Measurements from ENCODE around the gene VMP1. TPM values are rescaled to one million over a fixed set of nuclear protein-coding genes. Genes with fewer than 3 reads are reported as not detected.
A peak's percentile ranks its signal among the peaks of the same experiment; 100 is the strongest.

Gene VMP1
- total and polyA plus RNA-seq, 2 of the 13 experiments (the other 11 are each of a cell fraction or from before 2014, with no cell fraction given) = 186 to 271 TPM

DNA sequence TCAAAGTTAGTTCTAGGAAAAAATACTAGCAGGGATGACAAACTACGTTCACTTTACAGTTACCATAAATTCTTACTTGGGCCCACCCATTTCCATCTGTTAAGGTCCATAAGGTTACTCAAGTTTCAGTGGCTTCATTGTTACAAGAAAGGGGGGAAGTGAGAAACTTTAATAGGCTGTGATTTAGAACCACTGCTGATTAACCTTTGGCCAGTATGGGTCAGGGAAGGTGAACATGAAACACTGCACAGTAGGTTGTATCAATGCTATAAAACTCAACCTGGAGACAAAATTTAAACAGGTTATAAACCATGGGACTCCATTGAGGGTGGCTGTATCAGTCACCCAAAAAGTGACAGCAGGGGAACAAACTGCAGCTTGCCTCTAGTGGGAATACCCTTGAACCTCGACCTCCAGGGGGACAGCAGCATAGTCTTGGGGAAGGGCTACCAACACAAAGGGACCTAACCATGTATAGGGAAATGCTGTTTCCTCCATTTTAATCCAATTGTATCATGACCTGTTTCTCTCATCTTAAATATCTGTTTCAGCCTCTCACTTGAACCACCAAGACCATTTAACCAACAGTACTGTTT lies 10.7 kb upstream of the VMP1 start (continued):
- TF ChIP-seq ZC3H13 (CRISPR knock-in tag; IDR thresholded peaks at IDR 0.05) = 0 out of 2 replicates have a peak, but pooled peaks have one; percentile 3
- no peak for TF ChIP-seq ZNF615 (CRISPR knock-in tag; IDR thresholded peaks at IDR 0.05; ENCODE audit: borderline replicate concordance)
- no peak for TF ChIP-seq NFATC3 (CRISPR knock-in tag; IDR thresholded peaks at IDR 0.05)
- TF ChIP-seq, protein P1, sequence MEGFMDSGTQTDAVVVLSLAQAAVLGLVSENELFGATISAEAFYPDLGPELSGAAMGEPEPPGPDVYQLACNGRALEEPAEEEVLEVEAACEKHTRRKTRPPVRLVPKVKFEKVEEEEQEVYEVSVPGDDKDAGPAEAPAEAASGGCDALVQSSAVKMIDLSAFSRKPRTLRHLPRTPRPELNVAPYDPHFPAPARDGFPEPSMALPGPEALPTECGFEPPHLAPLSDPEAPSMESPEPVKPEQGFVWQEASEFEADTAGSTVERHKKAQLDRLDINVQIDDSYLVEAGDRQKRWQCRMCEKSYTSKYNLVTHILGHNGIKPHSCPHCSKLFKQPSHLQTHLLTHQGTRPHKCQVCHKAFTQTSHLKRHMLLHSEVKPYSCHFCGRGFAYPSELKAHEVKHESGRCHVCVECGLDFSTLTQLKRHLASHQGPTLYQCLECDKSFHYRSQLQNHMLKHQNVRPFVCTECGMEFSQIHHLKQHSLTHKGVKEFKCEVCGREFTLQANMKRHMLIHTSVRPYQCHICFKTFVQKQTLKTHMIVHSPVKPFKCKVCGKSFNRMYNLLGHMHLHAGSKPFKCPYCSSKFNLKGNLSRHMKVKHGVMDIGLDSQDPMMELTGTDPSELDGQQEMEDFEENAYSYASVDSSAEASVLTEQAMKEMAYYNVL (CRISPR knock-in tag; IDR thresholded peaks at IDR 0.05; ENCODE audit: borderline replicate concordance) = no peak
- TF ChIP-seq SIN3B (IDR thresholded peaks at IDR 0.05; ENCODE audit: low read length) = no peak
- peak; percentile 40; the same call in 1 of the 2 replicates for TF ChIP-seq TMF1 (CRISPR knock-in tag; IDR thresholded peaks at IDR 0.05; ENCODE audit: low read depth)
- 0 out of 2 replicates have a peak, but pooled peaks have one; percentile 35 for TF ChIP-seq FOXC1 (CRISPR knock-in tag; IDR thresholded peaks at IDR 0.05; ENCODE audit: borderline replicate concordance)
- TF ChIP-seq, protein P2, sequence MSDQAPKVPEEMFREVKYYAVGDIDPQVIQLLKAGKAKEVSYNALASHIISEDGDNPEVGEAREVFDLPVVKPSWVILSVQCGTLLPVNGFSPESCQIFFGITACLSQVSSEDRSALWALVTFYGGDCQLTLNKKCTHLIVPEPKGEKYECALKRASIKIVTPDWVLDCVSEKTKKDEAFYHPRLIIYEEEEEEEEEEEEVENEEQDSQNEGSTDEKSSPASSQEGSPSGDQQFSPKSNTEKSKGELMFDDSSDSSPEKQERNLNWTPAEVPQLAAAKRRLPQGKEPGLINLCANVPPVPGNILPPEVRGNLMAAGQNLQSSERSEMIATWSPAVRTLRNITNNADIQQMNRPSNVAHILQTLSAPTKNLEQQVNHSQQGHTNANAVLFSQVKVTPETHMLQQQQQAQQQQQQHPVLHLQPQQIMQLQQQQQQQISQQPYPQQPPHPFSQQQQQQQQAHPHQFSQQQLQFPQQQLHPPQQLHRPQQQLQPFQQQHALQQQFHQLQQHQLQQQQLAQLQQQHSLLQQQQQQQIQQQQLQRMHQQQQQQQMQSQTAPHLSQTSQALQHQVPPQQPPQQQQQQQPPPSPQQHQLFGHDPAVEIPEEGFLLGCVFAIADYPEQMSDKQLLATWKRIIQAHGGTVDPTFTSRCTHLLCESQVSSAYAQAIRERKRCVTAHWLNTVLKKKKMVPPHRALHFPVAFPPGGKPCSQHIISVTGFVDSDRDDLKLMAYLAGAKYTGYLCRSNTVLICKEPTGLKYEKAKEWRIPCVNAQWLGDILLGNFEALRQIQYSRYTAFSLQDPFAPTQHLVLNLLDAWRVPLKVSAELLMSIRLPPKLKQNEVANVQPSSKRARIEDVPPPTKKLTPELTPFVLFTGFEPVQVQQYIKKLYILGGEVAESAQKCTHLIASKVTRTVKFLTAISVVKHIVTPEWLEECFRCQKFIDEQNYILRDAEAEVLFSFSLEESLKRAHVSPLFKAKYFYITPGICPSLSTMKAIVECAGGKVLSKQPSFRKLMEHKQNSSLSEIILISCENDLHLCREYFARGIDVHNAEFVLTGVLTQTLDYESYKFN (CRISPR knock-in tag; conservative IDR thresholded peaks at IDR 0.05) = no peak
- TF ChIP-seq TGIF2 (CRISPR knock-in tag; IDR thresholded peaks at IDR 0.05) = no peak
- TF ChIP-seq IKZF4 (CRISPR knock-in tag; IDR thresholded peaks at IDR 0.05; ENCODE audit: borderline replicate concordance, low read depth, not compliant biosample characterization) = no peak
- TF ChIP-seq, protein P3, sequence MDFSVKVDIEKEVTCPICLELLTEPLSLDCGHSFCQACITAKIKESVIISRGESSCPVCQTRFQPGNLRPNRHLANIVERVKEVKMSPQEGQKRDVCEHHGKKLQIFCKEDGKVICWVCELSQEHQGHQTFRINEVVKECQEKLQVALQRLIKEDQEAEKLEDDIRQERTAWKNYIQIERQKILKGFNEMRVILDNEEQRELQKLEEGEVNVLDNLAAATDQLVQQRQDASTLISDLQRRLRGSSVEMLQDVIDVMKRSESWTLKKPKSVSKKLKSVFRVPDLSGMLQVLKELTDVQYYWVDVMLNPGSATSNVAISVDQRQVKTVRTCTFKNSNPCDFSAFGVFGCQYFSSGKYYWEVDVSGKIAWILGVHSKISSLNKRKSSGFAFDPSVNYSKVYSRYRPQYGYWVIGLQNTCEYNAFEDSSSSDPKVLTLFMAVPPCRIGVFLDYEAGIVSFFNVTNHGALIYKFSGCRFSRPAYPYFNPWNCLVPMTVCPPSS (IDR thresholded peaks at IDR 0.05) = no peak
- TF ChIP-seq, protein P4, sequence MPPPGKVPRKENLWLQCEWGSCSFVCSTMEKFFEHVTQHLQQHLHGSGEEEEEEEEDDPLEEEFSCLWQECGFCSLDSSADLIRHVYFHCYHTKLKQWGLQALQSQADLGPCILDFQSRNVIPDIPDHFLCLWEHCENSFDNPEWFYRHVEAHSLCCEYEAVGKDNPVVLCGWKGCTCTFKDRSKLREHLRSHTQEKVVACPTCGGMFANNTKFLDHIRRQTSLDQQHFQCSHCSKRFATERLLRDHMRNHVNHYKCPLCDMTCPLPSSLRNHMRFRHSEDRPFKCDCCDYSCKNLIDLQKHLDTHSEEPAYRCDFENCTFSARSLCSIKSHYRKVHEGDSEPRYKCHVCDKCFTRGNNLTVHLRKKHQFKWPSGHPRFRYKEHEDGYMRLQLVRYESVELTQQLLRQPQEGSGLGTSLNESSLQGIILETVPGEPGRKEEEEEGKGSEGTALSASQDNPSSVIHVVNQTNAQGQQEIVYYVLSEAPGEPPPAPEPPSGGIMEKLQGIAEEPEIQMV (CRISPR knock-in tag; IDR thresholded peaks at IDR 0.05; ENCODE audit: low read depth) = no peak
- TF ChIP-seq TCF12 (IDR thresholded peaks at IDR 0.05) = no peak
- no peak for TF ChIP-seq TCF12 (CRISPR knock-in tag; IDR thresholded peaks at IDR 0.05)
- TF ChIP-seq NCOA5 (CRISPR knock-in tag; IDR thresholded peaks at IDR 0.05) = no peak
- TF ChIP-seq ZNF670 (CRISPR knock-in tag; IDR thresholded peaks at IDR 0.05; ENCODE audit: borderline replicate concordance) = no peak
- 0 out of 2 replicates have a peak, but pooled peaks have one; percentile 46 for TF ChIP-seq ZSCAN21 (CRISPR knock-in tag; IDR thresholded peaks at IDR 0.05; ENCODE audit: borderline replicate concordance)
- no peak for TF ChIP-seq ZNF772 (CRISPR knock-in tag; IDR thresholded peaks at IDR 0.05)
- TF ChIP-seq ZNF780A (CRISPR knock-in tag; IDR thresholded peaks at IDR 0.05) = no peak
- TF ChIP-seq TAF15 (IDR thresholded peaks at IDR 0.05; ENCODE audit: low read depth, low read length, poor library complexity, severe bottlenecking) = no peak
- no peak for TF ChIP-seq MAF1 (CRISPR knock-in tag; IDR thresholded peaks at IDR 0.05; ENCODE audit: borderline replicate concordance)
- peak; percentile 67; the same call in 1 of the 2 replicates for TF ChIP-seq PAF1 (CRISPR knock-in tag; IDR thresholded peaks at IDR 0.05)
